Stomach smooth muscle (tissue), 2 donors: ENCODE results near the gene SLC17A1.
"Not testable (repeated sequence)": the region's sequence is repeated elsewhere in the genome, so short reads cannot be mapped to it uniquely, and the experiment has no call there.

Source experiments
- H3K27ac ChIP-seq: one replicate; pipeline ENCODE4 v1.7.0; 2013; ENCODE audit warnings: mild to moderate bottlenecking, low read length, inconsistent platforms
- H3K27me3 ChIP-seq, 2 donors: one replicate each; pipeline ENCODE4 v1.7.0; 2013; ENCODE audit warnings: low read length in 2 of 2; ENCODE audit not compliant: insufficient read depth in 2 of 2, control insufficient read depth in 1 of 2
- H3K36me3 ChIP-seq, 2 donors: one replicate each; pipeline ENCODE4 v1.7.0; 2013; ENCODE audit warnings: low read length in 2 of 2; ENCODE audit not compliant: control insufficient read depth in 2 of 2, insufficient read depth in 2 of 2
- H3K4me1 ChIP-seq: one replicate; pipeline ENCODE4 v1.7.0; 2013; ENCODE audit warnings: low read length; ENCODE audit not compliant: control insufficient read depth, insufficient read depth
- H3K4me3 ChIP-seq, 2 donors: one replicate each; pipeline ENCODE4 v1.7.0; 2013; ENCODE audit warnings: low read length in 2 of 2
- H3K9ac ChIP-seq, 2 donors: one replicate each; pipeline ENCODE4 v1.7.0; 2013; ENCODE audit warnings: low read length in 2 of 2, mild to moderate bottlenecking in 1 of 2
- H3K9me3 ChIP-seq, 2 donors: one replicate each; pipeline ENCODE4 v1.7.0; 2013; ENCODE audit warnings: low read length in 2 of 2; ENCODE audit not compliant: control insufficient read depth in 2 of 2
- donor health status: healthy.
- donor health status: Pancreatic carcinoma.

SLC17A1 gene

DNA sequence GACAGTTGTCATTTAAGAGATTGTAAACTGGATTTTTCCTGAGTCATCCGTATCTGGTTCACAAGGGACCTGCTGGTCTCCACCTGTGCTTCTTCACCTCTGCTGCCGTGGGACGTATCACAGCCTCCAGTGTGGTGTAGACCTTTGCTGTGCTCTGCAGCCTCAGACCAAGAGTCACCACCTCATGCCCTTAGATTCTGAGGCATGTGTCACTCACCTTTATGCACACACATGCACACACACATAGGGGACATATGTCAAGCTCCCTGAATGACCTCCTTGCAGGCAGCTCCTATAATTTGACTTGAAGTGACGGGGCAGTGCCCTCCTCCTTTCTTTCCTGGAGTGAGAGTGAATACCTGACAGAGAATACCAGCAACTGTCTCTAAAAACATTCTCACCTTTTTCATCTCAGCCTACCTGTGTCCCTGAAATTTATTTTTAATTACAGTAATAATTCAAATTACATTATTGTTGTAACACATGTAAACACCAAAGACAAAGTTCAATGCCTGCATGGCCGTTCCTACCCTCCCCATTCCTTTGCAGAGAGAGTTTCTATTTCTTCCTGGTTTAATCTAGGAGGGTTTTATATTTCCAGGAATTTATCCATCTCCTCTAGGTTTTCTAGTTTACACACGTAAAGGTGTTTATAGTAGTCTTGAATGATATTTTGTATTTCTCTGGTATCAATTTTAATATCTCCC lies 73.8 kb downstream of the SLC17A1 start:
- Histone ChIP-seq H3K27me3 (no peaks in the 10 kb centered on the region), H3K9ac (no peak overlapping the region), H3K4me1 (no peaks in the 10 kb centered on the region), H3K9me3 (no peaks in the 10 kb centered on the region), H3K36me3 (no peaks in the 10 kb centered on the region), H3K4me3 (no peak overlapping the region), H3K27ac (no peak overlapping the region)

DNA sequence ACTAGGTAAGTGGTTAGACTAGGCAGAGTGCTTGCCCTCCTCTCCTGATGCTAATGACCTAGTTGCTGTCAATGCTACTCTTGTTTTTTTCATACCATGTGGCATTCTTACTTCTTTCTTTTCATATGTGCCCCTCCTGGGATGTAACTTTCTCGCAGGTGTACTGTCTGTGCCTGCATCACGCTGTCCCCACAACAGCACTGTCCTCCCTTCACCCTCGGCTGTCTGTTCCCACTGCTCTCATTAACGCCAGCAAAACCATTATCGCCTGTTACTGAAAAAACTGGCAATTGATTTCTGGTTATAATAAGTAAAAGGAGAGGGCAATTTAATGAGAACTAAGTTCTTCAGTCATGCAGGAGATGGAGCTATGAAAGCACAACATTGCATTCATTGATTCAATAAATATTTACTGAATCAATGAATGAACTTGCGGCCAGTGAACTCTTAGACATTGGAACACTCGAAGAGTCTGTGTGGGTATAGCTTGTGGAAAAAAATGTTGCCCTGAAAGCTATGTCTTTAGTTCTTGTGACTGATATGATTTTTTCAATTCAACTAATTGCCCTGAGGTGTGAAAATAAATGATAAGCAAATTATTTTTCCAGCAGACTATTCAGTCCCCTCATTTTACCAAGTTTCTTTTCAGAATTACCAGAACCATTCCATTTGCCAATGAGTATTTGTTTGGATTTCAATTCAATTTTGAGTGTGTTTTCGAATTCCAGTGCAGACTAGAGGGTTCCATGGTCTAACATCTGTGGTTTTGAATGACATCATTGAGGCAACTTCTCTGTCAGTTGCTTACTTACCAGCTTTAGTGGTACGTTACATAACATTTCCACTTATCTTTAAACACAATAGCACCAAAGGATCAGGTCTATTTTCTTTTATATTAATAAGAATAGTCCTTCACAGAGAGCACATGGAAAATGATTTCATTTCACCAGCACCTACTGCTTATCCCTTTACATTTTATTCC lies 75.2 kb downstream of the SLC17A1 start:
- H3K9me3 ChIP-seq = no peaks in the 10 kb centered on the region
- H3K27ac ChIP-seq = no peak overlapping the region
- H3K4me3 ChIP-seq = no peak overlapping the region
- H3K27me3 ChIP-seq = no peaks in the 10 kb centered on the region
- H3K9ac ChIP-seq = no peak overlapping the region
- no peaks in the 10 kb centered on the region for H3K36me3 ChIP-seq
- no peaks in the 10 kb centered on the region for H3K4me1 ChIP-seq

DNA sequence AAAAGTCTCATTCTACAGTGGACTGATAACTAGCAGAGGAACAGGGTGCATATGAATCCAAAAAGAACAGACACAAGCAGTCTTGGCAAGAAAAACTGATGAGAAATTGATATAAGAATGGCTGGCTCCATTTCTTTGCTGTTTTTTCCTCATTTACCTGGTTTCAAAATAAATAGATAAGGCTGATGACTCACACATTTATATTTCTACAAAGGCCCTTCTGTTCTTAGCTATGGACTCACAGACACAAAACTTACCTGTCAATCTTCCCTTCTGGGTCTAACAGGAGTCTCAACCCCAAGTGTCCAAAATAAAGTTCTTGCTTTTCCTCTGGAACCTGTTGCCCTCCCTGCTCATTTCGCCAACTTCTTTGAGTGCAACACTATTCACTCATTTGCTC lies 76.4 kb downstream of the SLC17A1 start:
- Histone ChIP-seq H3K4me3 (no peak overlapping the region), H3K27me3 (no peaks in the 10 kb centered on the region), H3K27ac (no peak overlapping the region), H3K9ac (no peak overlapping the region), H3K9me3 (no peaks in the 10 kb centered on the region), H3K36me3 (no peaks in the 10 kb centered on the region), H3K4me1 (no peaks in the 10 kb centered on the region)

DNA sequence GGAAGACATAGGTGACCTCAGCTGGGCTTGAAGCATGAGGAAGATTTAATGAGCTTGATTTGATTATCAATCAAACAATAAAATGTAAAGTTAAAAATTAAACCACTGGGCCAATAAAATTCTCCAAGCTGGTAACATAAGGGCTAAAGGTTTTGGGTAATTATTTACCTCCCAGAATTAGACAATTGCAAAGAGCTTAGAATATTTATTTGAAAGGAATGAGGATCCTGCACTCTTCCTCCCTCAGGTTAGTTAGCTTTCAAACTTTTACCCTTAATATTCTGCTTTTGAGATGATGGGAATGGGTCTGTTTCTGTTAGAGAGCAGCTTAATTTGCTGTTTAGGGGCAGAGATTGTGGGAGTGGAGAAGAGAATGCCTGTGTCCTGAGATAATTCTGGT lies 77.3 kb downstream of the SLC17A1 start, which contains the start of gene SLC17A4:
Gene SLC17A4 (plus strand): TSS at position 208 of the 400 bp plus-strand sequence. CDS start 7,221 bp downstream, outside the sequence.
- Histone ChIP-seq H3K9ac (no peak within 1 kb of the TSS), H3K27me3 (no peaks in the 10 kb centered on the region), H3K4me3 (no peak within 1 kb of the TSS), H3K27ac (no peak within 1 kb of the TSS), H3K4me1 (no peaks in the 10 kb centered on the region), H3K9me3 (no peaks in the 10 kb centered on the region), H3K36me3 (no peaks in the 10 kb centered on the region)

DNA sequence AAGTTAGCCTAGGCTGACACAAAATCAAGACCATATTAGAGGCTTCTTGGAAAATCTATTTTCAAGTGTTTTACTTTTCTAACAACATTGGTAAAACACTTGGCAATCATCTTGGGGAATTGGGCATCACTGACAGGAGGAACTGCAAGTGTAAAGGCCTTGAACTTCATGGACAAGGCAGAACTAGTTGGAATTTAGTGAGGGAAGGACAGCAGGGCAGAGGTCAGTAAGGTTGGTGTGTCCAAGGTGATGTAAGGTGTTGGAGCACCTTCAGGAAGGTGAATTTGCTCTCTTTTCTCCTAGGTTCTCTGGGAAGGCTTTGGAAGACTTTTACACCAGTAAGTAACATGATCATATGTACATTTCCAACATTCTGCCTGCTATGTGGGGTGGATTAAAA lies 78.8 kb downstream of the SLC17A1 start:
- Histone ChIP-seq H3K9ac (no peak overlapping the region), H3K4me1 (no peaks in the 10 kb centered on the region), H3K36me3 (no peaks in the 10 kb centered on the region), H3K27me3 (no peaks in the 10 kb centered on the region), H3K27ac (no peak overlapping the region), H3K4me3 (no peak overlapping the region), H3K9me3 (no peaks in the 10 kb centered on the region)

DNA sequence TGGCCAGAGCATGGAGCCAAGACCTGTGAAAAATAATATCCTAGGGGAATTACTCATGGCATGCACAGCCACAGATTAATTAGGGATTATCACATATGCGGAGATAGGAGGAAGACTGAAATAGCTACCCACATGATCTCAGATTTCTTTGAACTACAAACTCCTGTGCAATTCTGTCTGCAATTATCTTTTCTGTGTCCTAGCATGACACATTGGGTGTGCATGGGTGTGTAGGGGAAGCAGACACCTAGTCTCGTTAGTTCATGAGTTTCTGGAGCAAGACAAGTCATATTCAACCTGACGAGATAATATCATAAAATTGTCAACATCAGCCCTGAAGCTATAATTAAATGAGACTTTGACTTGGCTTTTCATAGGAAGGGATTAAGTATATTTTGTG lies 80.9 kb downstream of the SLC17A1 start:
- no peaks in the 10 kb centered on the region for H3K36me3 ChIP-seq
- H3K9me3 ChIP-seq = no peaks in the 10 kb centered on the region
- H3K27me3 ChIP-seq = no peaks in the 10 kb centered on the region
- H3K27ac ChIP-seq = no peak overlapping the region
- H3K4me3 ChIP-seq = no peak overlapping the region
- no peak overlapping the region for H3K9ac ChIP-seq
- H3K4me1 ChIP-seq = no peaks in the 10 kb centered on the region

DNA sequence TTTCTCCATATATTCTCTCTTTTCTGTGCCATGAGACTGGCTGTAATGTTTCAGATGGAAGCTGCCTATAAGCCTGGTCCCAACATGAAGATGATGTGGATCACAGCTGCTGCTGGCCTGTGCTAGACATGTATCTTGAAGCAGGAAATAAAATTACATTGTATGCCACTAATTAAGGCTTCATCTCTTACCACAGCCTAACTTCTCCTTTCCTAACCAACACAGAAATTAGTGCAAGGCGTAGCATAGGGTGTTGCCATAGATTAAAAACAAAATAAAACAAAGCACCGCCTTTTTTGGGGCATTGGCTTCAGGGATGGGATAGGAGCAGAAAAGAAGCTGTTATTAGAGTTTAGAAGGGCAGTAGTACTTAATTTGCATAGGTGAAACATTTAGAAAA lies 82.0 kb downstream of the SLC17A1 start:
- H3K9me3 ChIP-seq = no peaks in the 10 kb centered on the region
- H3K27me3 ChIP-seq = no peaks in the 10 kb centered on the region
- no peak overlapping the region for H3K9ac ChIP-seq
- no peaks in the 10 kb centered on the region for H3K4me1 ChIP-seq
- H3K27ac ChIP-seq = no peak overlapping the region
- H3K4me3 ChIP-seq = no peak overlapping the region
- H3K36me3 ChIP-seq = no peaks in the 10 kb centered on the region

DNA sequence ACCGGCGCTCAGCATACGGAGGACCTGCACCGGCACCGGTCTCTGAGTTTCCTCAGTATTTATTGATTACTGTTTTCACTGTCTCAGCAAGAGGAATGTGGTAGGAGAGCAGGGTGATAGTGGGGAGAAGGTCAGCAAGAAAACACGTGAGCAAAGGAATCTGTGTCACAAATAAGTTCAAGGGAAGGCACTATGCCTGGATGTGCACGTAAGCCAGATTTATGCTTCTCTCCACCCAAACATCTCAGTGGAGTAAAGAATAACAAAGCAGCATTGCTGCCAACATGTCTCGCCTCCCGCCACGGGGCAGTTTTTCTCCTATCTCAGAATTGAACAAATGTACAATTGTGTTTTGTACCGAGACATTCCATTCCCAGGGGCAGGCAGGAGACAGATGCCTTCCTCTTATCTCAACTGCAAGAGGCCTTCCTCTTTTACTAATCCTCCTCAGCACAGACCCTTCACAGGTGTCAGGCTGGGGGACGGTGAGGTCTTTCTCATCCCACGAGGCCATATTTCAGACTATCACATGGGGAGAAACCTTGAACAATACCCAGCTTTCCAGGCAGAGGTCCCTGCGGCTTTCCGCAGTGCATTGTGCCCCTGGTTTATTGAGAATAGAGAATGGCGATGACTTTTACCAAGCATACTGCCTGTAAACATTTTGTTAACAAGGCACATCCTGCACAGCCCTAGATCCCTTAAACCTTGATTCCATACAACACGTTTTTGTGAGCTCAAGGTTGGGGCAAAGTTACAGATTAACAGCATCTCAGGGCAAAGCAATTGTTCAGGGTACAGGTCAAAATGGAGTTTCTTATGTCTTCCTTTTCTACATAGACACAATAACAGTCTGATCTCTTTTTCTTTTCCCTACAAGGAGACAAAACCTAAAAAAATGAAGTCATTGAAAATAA lies 83.0 kb downstream of the SLC17A1 start:
- not testable (repeated sequence) for H3K4me3 ChIP-seq, H3K9ac ChIP-seq, H3K4me1 ChIP-seq, H3K27ac ChIP-seq, H3K27me3 ChIP-seq, H3K36me3 ChIP-seq, H3K9me3 ChIP-seq

DNA sequence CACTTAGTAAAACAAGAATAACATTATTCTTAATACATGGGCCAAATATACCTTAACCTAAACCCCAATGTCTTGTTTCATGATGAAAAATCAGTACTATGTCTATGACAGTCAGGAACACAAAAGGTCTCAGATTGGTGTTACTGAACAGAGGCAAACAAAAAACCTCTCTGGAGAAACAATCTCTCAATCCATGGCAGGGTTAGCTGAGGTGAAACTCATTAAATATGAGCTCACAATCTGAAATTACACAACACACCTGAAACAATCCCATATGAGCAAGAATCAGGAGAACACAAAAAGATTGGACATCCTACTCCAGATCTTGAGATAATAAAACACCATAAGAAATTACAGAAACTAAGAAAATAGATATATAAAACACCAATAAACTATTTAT lies 83.8 kb downstream of the SLC17A1 start:
- Histone ChIP-seq H3K9ac (no peak overlapping the region), H3K36me3 (no peaks in the 10 kb centered on the region), H3K4me1 (no peaks in the 10 kb centered on the region), H3K4me3 (no peak overlapping the region), H3K27me3 (no peaks in the 10 kb centered on the region), H3K27ac (no peak overlapping the region), H3K9me3 (no peaks in the 10 kb centered on the region)

DNA sequence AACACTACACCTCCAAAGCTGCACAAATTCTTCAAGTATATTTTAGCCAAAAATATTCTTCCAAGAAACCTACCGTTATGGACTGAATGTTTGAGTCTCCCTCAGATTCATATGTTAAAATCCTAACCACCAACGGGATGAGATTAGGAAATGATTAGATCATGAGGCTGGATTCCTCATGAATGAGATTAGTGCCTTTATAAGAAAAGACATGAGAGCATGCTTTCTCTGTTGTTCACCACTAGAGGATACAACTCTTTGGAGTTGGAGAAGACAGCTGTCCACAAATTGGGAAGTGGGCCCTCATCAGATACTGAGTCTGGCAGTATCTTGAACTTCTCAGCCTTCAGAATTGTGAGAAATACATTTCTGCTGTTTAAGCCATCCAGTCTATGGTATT lies 84.4 kb downstream of the SLC17A1 start:
- Histone ChIP-seq H3K27me3 (no peaks in the 10 kb centered on the region), H3K4me1 (no peaks in the 10 kb centered on the region), H3K9me3 (no peaks in the 10 kb centered on the region), H3K4me3 (no peak overlapping the region), H3K9ac (no peak overlapping the region), H3K36me3 (no peaks in the 10 kb centered on the region), H3K27ac (no peak overlapping the region)
